DOHH2 (cell line): ENCODE results near the gene CADPS2.

Experiments used
- H3F3A ChIP-seq: fragments of 200-600 bp; sonication (generic), shearing (Covaris generic); 2 replicates; pipeline ENCODE4 v1.6.0; 2016; ENCODE audit warnings: antibody characterized with exemption, mild to moderate bottlenecking; ENCODE audit not compliant: control insufficient read depth, insufficient read depth
- H3K27ac ChIP-seq: fragments of 200-600 bp; sonication (generic); 2 replicates; pipeline ENCODE4 v1.5.1; 2014; ENCODE audit warnings: low read depth, mild to moderate bottlenecking, low read length, moderate library complexity
- H3K27me3 ChIP-seq: fragments of 200-600 bp; sonication (generic); 2 replicates; pipeline ENCODE4 v1.6.1; 2014; ENCODE audit warnings: mild to moderate bottlenecking, low read length, mixed read lengths; ENCODE audit not compliant: control insufficient read depth
- H3K36me3 ChIP-seq: fragments of 200-600 bp; sonication (generic); 2 replicates; pipeline ENCODE4 v1.6.1; 2014; ENCODE audit warnings: mild to moderate bottlenecking, low read length, moderate library complexity, mixed read lengths; ENCODE audit not compliant: control insufficient read depth
- H3K4me1 ChIP-seq: fragments of 200-600 bp; sonication (generic); 2 replicates; pipeline ENCODE4 v1.6.1; 2014; ENCODE audit warnings: mild to moderate bottlenecking, low read length, mixed read lengths; ENCODE audit not compliant: control insufficient read depth
- H3K4me2 ChIP-seq: fragments of 200-600 bp; sonication (generic); 2 replicates; pipeline ENCODE4 v1.6.0; 2014; ENCODE audit warnings: mild to moderate bottlenecking, low read length, moderate library complexity
- H3K4me3 ChIP-seq: fragments of 200-600 bp; sonication (generic); 2 replicates; pipeline ENCODE4 v1.5.1; 2014; ENCODE audit warnings: mild to moderate bottlenecking, low read length, mixed read lengths
- H3K79me2 ChIP-seq: fragments of 200-600 bp; sonication (generic); 2 replicates; pipeline ENCODE4 v1.6.1; 2014; ENCODE audit warnings: mild to moderate bottlenecking, low read length, mixed read lengths; ENCODE audit not compliant: control insufficient read depth
- H3K9me2 ChIP-seq: fragments of 200-600 bp; sonication (generic); replicated peaks from 2 replicates; pipeline ENCODE4 v1.6.1; 2014; ENCODE audit warnings: mild to moderate bottlenecking, low read length, mixed read lengths; ENCODE audit not compliant: control insufficient read depth
- H3K9me3 ChIP-seq: fragments of 200-600 bp; sonication (generic); 2 replicates; pipeline ENCODE4 v1.6.1; 2014; ENCODE audit warnings: antibody characterized with exemption, low read length, mixed read lengths; ENCODE audit not compliant: control insufficient read depth, insufficient read depth
- H4K20me1 ChIP-seq: fragments of 200-600 bp; sonication (generic); 2 replicates; pipeline ENCODE4 v1.6.0; 2014; ENCODE audit warnings: low read depth, mild to moderate bottlenecking, antibody characterized with exemption, low read length, moderate library complexity; ENCODE audit not compliant: control insufficient read depth, insufficient read depth
- EZH2phosphoT487 ChIP-seq: fragments of 200-600 bp; sonication (generic); IDR thresholded peaks from 2 replicates; pipeline ENCODE4 v1.6.1; 2017; ENCODE audit warnings: borderline replicate concordance, mild to moderate bottlenecking, antibody characterized with exemption, low read length, moderate library complexity, mixed read lengths
- TF ChIP-seq, protein P1 (sequence below): fragments of 200-600 bp; sonication (generic); IDR thresholded peaks from one replicate; pipeline ENCODE4 v1.5.1; 2014; ENCODE audit warnings: antibody characterized with exemption, mild to moderate bottlenecking, low read depth, low read length; ENCODE audit not compliant: poor library complexity, severe bottlenecking

CADPS2 gene

GRCh38 chr7:122310119-122311021 is 575.9 kb downstream of the CADPS2 start:
- Histone ChIP-seq H3K27me3 (no peaks in the 10 kb centered on the region), H3K4me3 (no peak overlapping the region), H3K9me3 (peaks cover 9% of the 10 kb centered on the region; the same call in 1 of the 2 replicates), H4K20me1 (no peaks in the 10 kb centered on the region), H3K36me3 (no peaks in the 10 kb centered on the region), H3K4me1 (no peaks in the 10 kb centered on the region), H3K27ac (no peak overlapping the region), H3K4me2 (no peak overlapping the region), H3K79me2 (no peaks in the 10 kb centered on the region), H3K9me2 (no peaks in the 10 kb centered on the region), H3F3A (no peaks in the 10 kb centered on the region)
- TF ChIP-seq EZH2phosphoT487 = no peak

GRCh38 chr7:122309421-122309820 is 576.8 kb downstream of the CADPS2 start:
- H3K4me3 ChIP-seq = no peak overlapping the region
- H3F3A ChIP-seq = no peaks in the 10 kb centered on the region
- H3K4me1 ChIP-seq = no peaks in the 10 kb centered on the region
- H3K27ac ChIP-seq = no peak overlapping the region
- TF ChIP-seq EZH2phosphoT487 = no peak
- TF ChIP-seq, protein P1, sequence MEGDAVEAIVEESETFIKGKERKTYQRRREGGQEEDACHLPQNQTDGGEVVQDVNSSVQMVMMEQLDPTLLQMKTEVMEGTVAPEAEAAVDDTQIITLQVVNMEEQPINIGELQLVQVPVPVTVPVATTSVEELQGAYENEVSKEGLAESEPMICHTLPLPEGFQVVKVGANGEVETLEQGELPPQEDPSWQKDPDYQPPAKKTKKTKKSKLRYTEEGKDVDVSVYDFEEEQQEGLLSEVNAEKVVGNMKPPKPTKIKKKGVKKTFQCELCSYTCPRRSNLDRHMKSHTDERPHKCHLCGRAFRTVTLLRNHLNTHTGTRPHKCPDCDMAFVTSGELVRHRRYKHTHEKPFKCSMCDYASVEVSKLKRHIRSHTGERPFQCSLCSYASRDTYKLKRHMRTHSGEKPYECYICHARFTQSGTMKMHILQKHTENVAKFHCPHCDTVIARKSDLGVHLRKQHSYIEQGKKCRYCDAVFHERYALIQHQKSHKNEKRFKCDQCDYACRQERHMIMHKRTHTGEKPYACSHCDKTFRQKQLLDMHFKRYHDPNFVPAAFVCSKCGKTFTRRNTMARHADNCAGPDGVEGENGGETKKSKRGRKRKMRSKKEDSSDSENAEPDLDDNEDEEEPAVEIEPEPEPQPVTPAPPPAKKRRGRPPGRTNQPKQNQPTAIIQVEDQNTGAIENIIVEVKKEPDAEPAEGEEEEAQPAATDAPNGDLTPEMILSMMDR = no peak
- no peaks in the 10 kb centered on the region for H4K20me1 ChIP-seq
- no peak overlapping the region for H3K4me2 ChIP-seq
- no peaks in the 10 kb centered on the region for H3K36me3 ChIP-seq
- H3K79me2 ChIP-seq = no peaks in the 10 kb centered on the region
- peaks cover 13% of the 10 kb centered on the region; the same call in 1 of the 2 replicates for H3K9me3 ChIP-seq
- no peaks in the 10 kb centered on the region for H3K9me2 ChIP-seq
- no peaks in the 10 kb centered on the region for H3K27me3 ChIP-seq

DNA sequence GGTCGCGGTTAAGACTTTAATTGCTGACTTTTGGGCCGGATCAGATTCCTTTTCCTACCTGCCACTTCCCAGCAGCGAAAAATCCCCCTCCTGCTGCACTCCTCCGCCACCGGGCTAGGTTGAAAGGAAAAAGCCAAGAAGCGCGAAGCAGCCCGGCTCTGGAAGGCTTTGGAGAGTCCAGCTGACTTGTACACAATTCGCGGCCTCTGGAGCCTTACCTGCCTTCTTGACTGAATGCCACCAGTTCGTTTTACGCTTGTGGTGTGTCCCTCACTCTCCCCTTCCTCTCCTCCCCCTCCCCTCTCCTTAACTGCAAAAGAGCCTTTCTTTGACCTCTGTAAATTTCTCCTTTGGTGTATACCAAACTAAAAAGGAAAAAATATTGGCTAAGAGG is 579.0 kb downstream of the CADPS2 start:
- H3K27ac ChIP-seq = no peak overlapping the region
- H3K27me3 ChIP-seq = no peaks in the 10 kb centered on the region; the same call in 1 of the 2 replicates
- no peaks in the 10 kb centered on the region for H3F3A ChIP-seq
- TF ChIP-seq, protein P1 = no peak
- TF ChIP-seq EZH2phosphoT487 = no peak
- H3K4me2 ChIP-seq = no peak overlapping the region
- peaks cover 15% of the 10 kb centered on the region; the same call in 1 of the 2 replicates for H3K9me3 ChIP-seq
- H4K20me1 ChIP-seq = no peaks in the 10 kb centered on the region
- no peaks in the 10 kb centered on the region for H3K9me2 ChIP-seq
- H3K36me3 ChIP-seq = no peaks in the 10 kb centered on the region
- H3K4me3 ChIP-seq = no peak overlapping the region
- no peaks in the 10 kb centered on the region for H3K4me1 ChIP-seq
- H3K79me2 ChIP-seq = no peaks in the 10 kb centered on the region
